Mesendoderm (in vitro differentiated cells): ENCODE results near the gene KLRG1.

Experiments used
- DNase-seq: peaks from one replicate; pipeline ENCODE4 v3.0.0; 2013
- H2AK5ac ChIP-seq: 2 replicates; pipeline ENCODE4 v1.6.1; 2013; ENCODE audit warnings: low read length, inconsistent platforms
- H2BK120ac ChIP-seq: 2 replicates; pipeline ENCODE4 v1.6.1; 2013; ENCODE audit warnings: low read depth, mild to moderate bottlenecking, low read length, moderate library complexity, mixed read lengths
- H2BK15ac ChIP-seq: replicated peaks from 2 replicates; pipeline ENCODE4 v1.6.1; 2013; ENCODE audit warnings: low read depth, mild to moderate bottlenecking, moderate library complexity
- H2BK5ac ChIP-seq: 2 replicates; pipeline ENCODE4 v1.6.1; 2013; ENCODE audit warnings: low read length, inconsistent platforms
- H3K18ac ChIP-seq: 2 replicates; pipeline ENCODE4 v1.6.1; 2013; ENCODE audit warnings: mild to moderate bottlenecking, low read length, mixed read lengths
- H3K23ac ChIP-seq: one replicate; pipeline ENCODE4 v1.6.1; 2013; ENCODE audit warnings: low read length
- H3K27ac ChIP-seq: 2 replicates; pipeline ENCODE4 v1.5.1; 2013; ENCODE audit warnings: low read depth, mild to moderate bottlenecking, inconsistent platforms, low read length, moderate library complexity
- H3K27me3 ChIP-seq: 2 replicates; pipeline ENCODE4 v1.6.1; 2013; ENCODE audit warnings: low read length, control low read depth, mild to moderate bottlenecking, inconsistent platforms; ENCODE audit not compliant: insufficient read depth, poor library complexity
- H3K36me3 ChIP-seq: 2 replicates; pipeline ENCODE4 v1.6.1; 2013; ENCODE audit warnings: low read length, inconsistent platforms; ENCODE audit not compliant: control insufficient read depth, insufficient read depth
- H3K4ac ChIP-seq: one replicate; pipeline ENCODE4 v1.6.1; 2013; ENCODE audit warnings: low read depth, mild to moderate bottlenecking, low read length, moderate library complexity
- H3K4me1 ChIP-seq: 2 replicates; pipeline ENCODE4 v1.6.1; 2013; ENCODE audit warnings: low read depth, low read length, inconsistent platforms; ENCODE audit not compliant: control insufficient read depth
- H3K4me2 ChIP-seq: 2 replicates; pipeline ENCODE4 v1.6.1; 2013; ENCODE audit warnings: low read length
- H3K4me3 ChIP-seq: 2 replicates; pipeline ENCODE4 v1.5.1; 2013; ENCODE audit warnings: mild to moderate bottlenecking, low read length
- H3K56ac ChIP-seq: one replicate; pipeline ENCODE4 v1.6.1; 2013; ENCODE audit warnings: low read length
- H3K79me1 ChIP-seq: 2 replicates; pipeline ENCODE4 v1.6.1; 2013; ENCODE audit warnings: low read length, inconsistent platforms
- H3K79me2 ChIP-seq: 2 replicates; pipeline ENCODE4 v1.6.1; 2013; ENCODE audit warnings: mild to moderate bottlenecking, low read length; ENCODE audit not compliant: control insufficient read depth, insufficient read depth
- H3K9ac ChIP-seq: 2 replicates; pipeline ENCODE4 v1.6.1; 2013; ENCODE audit warnings: low read length, inconsistent platforms
- H4K5ac ChIP-seq: one replicate; pipeline ENCODE4 v1.6.1; 2013; ENCODE audit warnings: low read length
- H4K8ac ChIP-seq: one replicate; pipeline ENCODE4 v1.6.1; 2013; ENCODE audit warnings: low read depth, mild to moderate bottlenecking, control low read depth, low read length, moderate library complexity
- WGBS: extraction: QIAGEN DNeasy Blood & Tissue Kit; methylation state at CpG from one replicate; pipeline ENCODE4 v1.1.7; 2013; ENCODE audit warnings: low lambda C conversion rate, missing lambda C conversion rate; ENCODE audit not compliant: insufficient coverage; ENCODE audit errors: extremely low coverage; 5-methylcytosine and 5-hydroxymethylcytosine counted together

The KLRG1 gene

DNA sequence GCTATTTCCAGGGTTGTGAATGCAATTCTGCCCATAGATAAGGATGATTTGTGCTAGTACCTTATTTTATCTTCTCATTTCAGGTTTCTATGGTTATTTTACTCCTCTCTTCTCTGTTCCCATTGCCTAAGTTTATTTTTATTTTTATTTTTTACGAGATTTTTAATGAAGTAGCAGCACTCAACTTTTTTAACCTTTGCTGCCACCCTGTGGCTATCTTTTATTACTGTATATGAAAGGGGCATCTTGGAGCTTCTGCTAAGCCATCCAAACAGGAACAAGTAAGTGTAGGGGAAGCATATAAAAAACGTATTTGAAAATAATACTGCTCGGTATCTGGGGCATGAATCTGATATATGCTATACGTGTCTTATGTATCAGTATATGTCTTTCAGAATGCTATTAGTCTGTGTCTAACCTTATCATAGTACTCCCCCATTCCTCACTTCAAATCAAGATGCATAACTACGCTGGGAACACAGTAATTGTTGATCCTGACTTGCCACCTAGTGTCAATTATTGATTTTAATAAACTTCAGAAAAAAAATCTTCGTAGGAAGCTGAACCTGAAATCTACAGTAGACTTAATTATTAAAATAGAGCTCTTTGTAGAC is 60.3 kb downstream of the KLRG1 start:
- Histone ChIP-seq H2BK5ac (no peak overlapping the region), H2AK5ac (no peak overlapping the region), H2BK120ac (no peak overlapping the region), H3K79me2 (no peaks in the 10 kb centered on the region), H3K4ac (no peak overlapping the region), H4K8ac (no peak overlapping the region), H3K23ac (no peak overlapping the region), H3K27ac (no peak overlapping the region), H2BK15ac (no peak overlapping the region), H3K4me2 (no peak overlapping the region), H3K4me1 (no peaks in the 10 kb centered on the region), H4K5ac (no peak overlapping the region), H3K79me1 (no peaks in the 10 kb centered on the region), H3K36me3 (no peaks in the 10 kb centered on the region), H3K4me3 (no peak overlapping the region), H3K56ac (no peak overlapping the region), H3K27me3 (no peaks in the 10 kb centered on the region), H3K18ac (no peak overlapping the region), H3K9ac (no peak overlapping the region)
- DNase-seq: peak; percentile 58
- WGBS: no CpG with 5 or more reads among the region's 6 CpGs

DNA sequence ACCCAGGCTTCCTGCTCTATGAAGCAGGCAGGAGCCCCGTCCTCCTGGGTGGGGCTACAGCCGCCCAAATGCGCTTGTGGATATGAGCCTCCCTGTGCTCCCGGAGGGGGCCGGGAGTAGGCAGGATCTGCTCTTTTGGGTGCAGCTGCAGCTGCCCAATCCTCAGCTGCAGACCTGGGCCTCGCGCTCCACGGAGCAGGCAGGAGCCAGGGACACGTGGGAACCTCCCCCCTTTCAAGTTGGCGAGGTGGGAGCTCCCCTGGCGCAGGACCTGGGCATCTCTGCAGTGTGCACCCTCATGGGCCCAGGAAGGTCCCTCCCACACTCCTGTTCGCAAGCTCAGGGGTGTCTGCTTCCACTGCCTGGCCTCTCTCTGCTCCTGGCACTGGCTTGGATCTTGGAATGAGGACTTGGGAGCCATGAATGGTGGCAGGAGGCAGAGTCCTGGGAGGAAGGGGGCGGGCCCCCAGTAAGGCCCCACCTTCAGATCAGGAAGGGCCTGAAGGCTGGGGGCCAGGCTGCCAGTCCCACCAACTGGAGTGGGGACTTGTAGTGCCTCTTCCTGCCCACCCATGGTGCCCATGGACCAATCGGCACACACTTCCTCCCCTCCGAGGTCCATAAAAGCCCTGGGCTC is 61.3 kb downstream of the KLRG1 start:
- H3K56ac ChIP-seq: no peak overlapping the region
- no peak overlapping the region for H3K27ac ChIP-seq
- H3K4me2 ChIP-seq: no peak overlapping the region
- H3K4me3 ChIP-seq: no peak overlapping the region
- no peak overlapping the region for H3K9ac ChIP-seq
- no peak overlapping the region for H2BK15ac ChIP-seq
- H3K4ac ChIP-seq: no peak overlapping the region
- no peak overlapping the region for H2BK5ac ChIP-seq
- no peaks in the 10 kb centered on the region for H3K79me2 ChIP-seq
- H4K5ac ChIP-seq: no peak overlapping the region
- H4K8ac ChIP-seq: no peak overlapping the region
- H3K23ac ChIP-seq: no peak overlapping the region
- no peak overlapping the region for H3K18ac ChIP-seq
- no peaks in the 10 kb centered on the region for H3K27me3 ChIP-seq
- H3K36me3 ChIP-seq: no peaks in the 10 kb centered on the region
- no peak overlapping the region for H2BK120ac ChIP-seq
- H3K79me1 ChIP-seq: no peaks in the 10 kb centered on the region
- peak; percentile 12 for DNase-seq
- H2AK5ac ChIP-seq: no peak overlapping the region
- H3K4me1 ChIP-seq: no peaks in the 10 kb centered on the region
- WGBS: no CpG with 5 or more reads among the region's 15 CpGs

DNA sequence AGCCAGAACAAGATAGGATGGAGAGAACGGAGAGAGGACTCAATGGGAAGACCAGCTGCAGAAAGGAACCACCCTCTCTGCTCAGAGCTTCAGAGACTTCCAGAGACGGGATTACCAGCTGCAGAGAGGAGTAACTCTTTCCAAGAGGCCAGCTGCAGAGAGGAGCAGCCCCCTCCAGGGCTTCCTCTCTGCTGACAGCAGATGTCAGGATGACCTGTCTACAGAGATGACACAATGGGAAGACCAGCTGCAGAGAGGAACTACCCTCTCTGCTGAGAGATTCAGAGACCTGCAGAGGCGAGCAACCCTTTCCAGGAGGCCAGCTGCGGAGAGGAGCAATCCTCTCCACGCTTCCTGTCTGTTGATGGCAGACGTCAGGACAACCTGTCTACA is 61.8 kb downstream of the KLRG1 start:
- H2BK5ac ChIP-seq: no peak overlapping the region
- H3K79me2 ChIP-seq: no peaks in the 10 kb centered on the region
- H3K27ac ChIP-seq: no peak overlapping the region
- peak; percentile 13 for DNase-seq
- H3K4me3 ChIP-seq: no peak overlapping the region
- H2BK120ac ChIP-seq: no peak overlapping the region
- no peak overlapping the region for H2AK5ac ChIP-seq
- H3K79me1 ChIP-seq: no peaks in the 10 kb centered on the region
- H3K36me3 ChIP-seq: no peaks in the 10 kb centered on the region
- H4K5ac ChIP-seq: no peak overlapping the region
- H3K4ac ChIP-seq: no peak overlapping the region
- H2BK15ac ChIP-seq: no peak overlapping the region
- no peak overlapping the region for H4K8ac ChIP-seq
- H3K27me3 ChIP-seq: no peaks in the 10 kb centered on the region
- no peaks in the 10 kb centered on the region for H3K4me1 ChIP-seq
- no peak overlapping the region for H3K9ac ChIP-seq
- H3K4me2 ChIP-seq: no peak overlapping the region
- no peak overlapping the region for H3K18ac ChIP-seq
- H3K56ac ChIP-seq: no peak overlapping the region
- no peak overlapping the region for H3K23ac ChIP-seq
- no CpG with 5 or more reads among the region's 6 CpGs for WGBS

DNA sequence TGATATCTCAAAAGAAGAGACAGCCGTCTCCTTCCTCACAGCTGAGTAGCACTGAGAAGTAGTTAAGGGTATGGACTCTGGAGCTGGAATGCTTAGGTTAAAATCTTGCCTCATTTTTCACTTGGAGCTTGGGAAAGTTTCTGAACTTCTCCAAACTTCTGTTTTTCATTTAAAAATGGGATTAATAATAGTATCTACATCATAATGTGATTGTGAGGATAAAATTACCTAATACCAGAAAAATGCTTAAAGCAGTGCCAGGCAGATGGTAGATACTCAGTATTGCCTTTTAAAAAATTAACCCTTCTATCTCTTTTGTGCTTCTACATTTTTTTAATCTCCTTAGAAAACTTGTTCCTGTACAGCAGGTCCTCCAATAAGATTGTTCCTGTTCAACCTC is 63.3 kb downstream of the KLRG1 start:
- Histone ChIP-seq H2BK120ac (no peak overlapping the region), H2AK5ac (no peak overlapping the region), H3K4me2 (no peak overlapping the region), H3K27ac (no peak overlapping the region), H3K4me1 (no peaks in the 10 kb centered on the region), H3K23ac (no peak overlapping the region), H3K18ac (no peak overlapping the region), H3K27me3 (no peaks in the 10 kb centered on the region), H3K9ac (no peak overlapping the region), H3K56ac (no peak overlapping the region), H2BK15ac (no peak overlapping the region), H3K36me3 (no peaks in the 10 kb centered on the region), H2BK5ac (no peak overlapping the region), H3K4me3 (no peak overlapping the region), H3K79me1 (no peaks in the 10 kb centered on the region), H4K5ac (no peak overlapping the region), H3K79me2 (no peaks in the 10 kb centered on the region), H4K8ac (no peak overlapping the region), H3K4ac (no peak overlapping the region)
- WGBS: no CpG with 5 or more reads among the region's 1 CpG
- no peak for DNase-seq
